ENCODE measurements around the gene CDYL2. TPM values are rescaled to one million over a fixed set of nuclear protein-coding genes. Genes with fewer than 3 reads are reported as not detected.
"Not testable (repeated sequence)": the region's sequence is repeated elsewhere in the genome, so short reads cannot be mapped to it uniquely, and the experiment has no call there.

Gene CDYL2
- polyA plus RNA-seq (ENCODE audit: insufficient read length in 3 of 3) = 1 to 10 TPM; 6.5 to 7.6 (median 6.7) TPM

- no peak for DNase-seq (ENCODE audit: low read depth in 3 of 3, low spot score in 2 of 3)
Observed at GRCh38 chr16:80804526-80805383, at the start of gene CDYL2. Gene CDYL2, minus strand, starts transcription at chr16:80804598. Its CDS starts 425 bp downstream, at chr16:80804173.

- DNase-seq (ENCODE audit: low read depth in 3 of 3, low spot score in 2 of 3) = no peak
Observed at GRCh38 chr16:80852261-80852872, 48.0 kb upstream of the CDYL2 start.

GRCh38 chr16:80851831-80852230, 47.4 kb upstream of the CDYL2 start:
- no peak for DNase-seq (ENCODE audit: low read depth in 3 of 3, low spot score in 2 of 3)

DNA sequence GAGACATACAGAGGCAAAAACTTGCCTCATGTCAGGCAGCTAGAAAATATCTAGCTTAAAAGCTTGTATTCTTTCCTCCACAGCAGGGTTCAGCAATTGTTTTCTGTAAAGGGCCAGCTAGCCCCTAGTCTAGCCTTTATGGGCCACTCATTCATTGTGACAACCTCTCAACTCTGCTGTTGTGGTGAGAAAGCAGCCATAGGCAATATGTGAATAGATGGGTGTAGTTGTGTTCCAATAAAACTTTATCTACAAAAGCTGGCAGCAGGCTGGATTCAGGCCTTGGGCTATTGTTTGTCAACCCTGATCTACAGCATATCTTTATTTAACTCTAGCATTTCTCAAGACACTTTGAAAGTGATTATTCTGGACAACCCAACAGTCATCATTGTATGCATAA, 46.4 kb upstream of the CDYL2 start:
- no peak for DNase-seq (ENCODE audit: low read depth in 3 of 3, low spot score in 2 of 3)

DNA sequence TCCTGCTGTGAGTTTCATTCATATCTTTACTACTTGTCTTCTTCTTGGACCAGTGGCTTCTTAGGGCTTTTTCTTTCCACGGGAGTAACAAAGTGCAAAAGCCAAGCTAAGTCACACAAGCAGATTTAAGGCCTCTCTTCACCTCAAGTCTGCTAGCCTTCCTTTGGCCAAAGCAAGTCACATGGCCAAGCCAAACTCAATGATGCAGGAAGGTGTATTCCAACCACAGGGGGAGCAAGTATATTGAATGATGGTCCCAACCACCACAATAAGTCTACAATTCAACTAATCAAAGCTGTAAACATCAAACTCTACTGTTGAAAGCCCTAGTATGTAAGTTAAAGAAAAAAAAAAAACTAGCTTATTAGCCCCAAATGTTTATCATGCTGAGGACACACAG, 44.5 kb upstream of the CDYL2 start:
- DNase-seq (ENCODE audit: low read depth in 3 of 3, low spot score in 2 of 3) = no peak

- no peak for DNase-seq (ENCODE audit: low read depth in 3 of 3, low spot score in 2 of 3)
Observed at GRCh38 chr16:80846680-80847079, 42.3 kb upstream of the CDYL2 start.

- DNase-seq (ENCODE audit: low read depth in 3 of 3, low spot score in 2 of 3) = no peak
Observed at GRCh38 chr16:80846275-80846674, 41.9 kb upstream of the CDYL2 start.

GRCh38 chr16:80844395-80844794, 40.0 kb upstream of the CDYL2 start:
- DNase-seq (ENCODE audit: low read depth in 3 of 3, low spot score in 2 of 3) = no peak

DNA sequence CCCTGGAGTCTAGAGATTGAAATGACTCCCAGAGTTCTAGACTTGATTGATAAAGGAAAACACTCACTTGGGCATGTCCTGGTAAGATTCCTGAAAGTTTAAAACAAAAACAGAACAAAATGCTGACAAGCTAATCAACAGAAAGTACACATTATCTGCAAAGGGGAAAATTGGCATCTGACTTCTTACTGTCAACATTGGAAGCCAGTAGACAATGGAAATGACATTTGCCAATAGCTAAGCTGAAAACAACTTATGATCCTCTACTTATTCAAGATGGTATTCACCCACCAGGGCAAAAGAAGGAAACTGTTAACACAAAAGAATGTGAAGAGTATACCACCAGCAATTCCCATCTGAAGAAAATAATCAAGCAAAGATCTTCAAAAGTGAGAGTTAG, 36.8 kb upstream of the CDYL2 start:
- no peak for DNase-seq (ENCODE audit: low read depth in 3 of 3, low spot score in 2 of 3)

DNA sequence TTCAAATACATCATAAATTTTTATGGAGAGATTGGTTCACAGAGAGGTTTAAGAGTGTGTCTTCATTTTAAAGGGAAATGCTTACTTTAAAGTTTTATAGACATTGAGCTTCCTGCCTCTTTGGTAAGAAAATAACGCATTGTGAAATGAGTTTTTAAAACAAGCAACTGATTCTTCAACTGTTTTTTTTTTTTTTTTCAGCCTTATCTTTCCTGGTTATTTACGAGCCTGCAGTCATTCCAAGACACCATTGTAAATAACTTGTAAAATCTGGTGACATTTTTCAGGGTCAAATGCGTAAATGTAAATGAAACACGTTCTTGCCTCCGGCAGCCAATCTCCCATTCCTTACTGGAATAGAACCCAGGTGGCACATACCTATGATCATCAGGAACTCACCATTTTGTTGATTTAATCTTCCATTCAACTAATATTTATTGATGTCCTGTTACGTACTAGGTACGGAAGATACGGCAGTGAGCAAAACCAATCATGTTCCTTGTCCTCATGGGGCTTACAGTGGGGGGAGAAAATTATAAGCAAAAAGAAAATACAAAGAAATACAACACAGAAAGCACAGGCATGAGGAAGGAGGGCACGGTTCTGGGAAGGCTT, 33.2 kb upstream of the CDYL2 start:
- DNase-seq (ENCODE audit: low read depth in 3 of 3, low spot score in 2 of 3) = no peak

DNA sequence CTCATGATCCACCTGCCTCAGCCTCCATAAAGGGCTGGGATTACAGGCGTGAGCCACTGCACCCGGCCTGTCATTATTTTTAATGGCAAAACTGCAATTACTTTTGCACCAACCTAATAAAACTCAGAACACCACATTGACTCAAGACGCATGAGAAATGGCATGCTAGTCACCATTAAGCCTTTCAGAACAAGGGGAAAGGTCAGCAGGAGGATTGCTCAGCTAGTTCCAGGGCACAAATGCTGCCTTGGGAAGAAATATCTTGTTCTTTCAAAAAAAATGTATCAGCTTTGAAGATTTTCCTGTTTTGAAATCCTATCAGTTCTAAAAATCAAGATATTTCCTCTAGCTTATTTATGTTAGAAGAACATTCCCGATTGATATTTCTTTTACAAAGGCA, 32.4 kb upstream of the CDYL2 start:
- DNase-seq (ENCODE audit: low read depth in 3 of 3, low spot score in 2 of 3) = no peak

DNA sequence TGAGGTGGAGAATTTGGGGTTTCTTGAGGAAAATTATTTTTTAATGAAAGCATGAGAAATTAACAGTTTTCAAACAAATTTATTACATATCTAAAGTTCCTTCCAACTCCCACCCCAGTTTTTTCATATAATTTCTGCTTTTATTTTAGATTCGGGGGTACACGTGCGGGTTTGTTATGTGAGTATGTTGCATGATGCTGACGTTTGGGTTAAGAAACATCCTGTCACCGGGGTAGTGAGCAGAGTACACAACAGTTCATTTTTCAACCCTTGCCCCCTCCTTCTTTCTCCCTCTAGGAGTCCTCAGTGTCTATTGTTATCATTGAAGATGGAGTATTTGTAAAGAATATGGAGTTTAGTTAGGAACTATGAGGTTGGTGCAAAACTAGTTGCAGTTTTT, 31.8 kb upstream of the CDYL2 start:
- no peak for DNase-seq (ENCODE audit: low read depth in 3 of 3, low spot score in 2 of 3)

DNA sequence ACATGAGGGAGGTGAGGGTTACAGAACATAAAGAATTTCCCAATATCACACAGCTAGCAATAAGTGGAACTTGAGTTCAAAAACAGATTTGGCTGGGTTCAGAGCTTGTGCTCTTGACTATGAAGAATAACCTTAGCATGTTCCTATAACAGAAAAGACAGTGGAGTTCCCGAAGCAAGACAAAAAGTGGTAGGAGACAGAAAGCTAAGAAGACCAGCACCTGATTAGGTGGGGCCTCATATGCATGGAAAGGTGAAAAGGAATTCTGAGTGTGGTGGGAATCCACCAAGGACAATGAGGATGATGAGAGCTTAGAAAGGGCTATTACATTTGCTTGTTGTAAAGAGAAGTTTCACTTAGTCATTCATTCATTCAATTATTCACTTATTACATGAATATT, 26.6 kb upstream of the CDYL2 start:
- DNase-seq (ENCODE audit: low read depth in 3 of 3, low spot score in 2 of 3) = no peak

DNA sequence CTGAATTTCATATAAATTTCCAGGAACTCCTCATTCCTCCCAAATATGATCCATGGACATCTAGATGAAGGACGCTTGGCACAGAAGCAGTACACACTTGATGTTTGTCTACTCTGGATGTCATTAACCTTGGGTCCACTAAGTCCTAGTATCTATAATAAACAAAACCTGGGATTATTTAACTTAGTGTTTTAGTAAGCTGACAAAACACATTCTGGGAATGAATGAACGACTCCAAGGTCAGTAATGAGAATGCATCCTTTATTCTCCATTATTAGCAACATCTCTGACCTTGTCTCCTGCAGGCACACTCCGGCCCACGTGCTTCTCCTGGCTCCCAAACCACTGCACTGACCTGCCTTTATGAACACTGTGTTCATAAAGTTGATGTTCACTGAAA, 24.1 kb upstream of the CDYL2 start:
- no peak for DNase-seq (ENCODE audit: low read depth in 3 of 3, low spot score in 2 of 3)

GRCh38 chr16:80827007-80827406, 22.6 kb upstream of the CDYL2 start:
- no peak for DNase-seq (ENCODE audit: low read depth in 3 of 3, low spot score in 2 of 3)

- no peak for DNase-seq (ENCODE audit: low read depth in 3 of 3, low spot score in 2 of 3)
Observed at GRCh38 chr16:80825365-80825758, 21.0 kb upstream of the CDYL2 start.

- DNase-seq (ENCODE audit: low read depth in 3 of 3, low spot score in 2 of 3) = no peak
Observed at GRCh38 chr16:80824623-80825364, 20.4 kb upstream of the CDYL2 start.

DNA sequence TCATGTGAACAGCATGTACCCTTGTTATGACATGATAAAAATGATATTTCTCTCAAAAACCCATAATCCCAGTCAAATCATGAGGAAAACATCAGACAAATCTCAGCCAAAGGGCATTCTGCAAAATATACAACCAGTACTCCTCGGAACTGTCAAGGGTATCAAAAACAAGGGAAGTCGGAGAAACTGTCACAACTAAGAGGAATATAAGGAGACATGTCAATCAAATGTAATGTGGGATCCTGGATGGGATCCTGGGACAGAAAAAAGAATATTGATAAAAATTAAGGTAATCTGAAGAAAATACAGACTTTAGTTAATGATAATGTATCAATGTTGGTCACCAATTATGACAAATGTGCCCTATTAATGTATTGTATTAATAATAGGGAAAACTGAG, 15.6 kb upstream of the CDYL2 start:
- DNase-seq (ENCODE audit: low read depth in 3 of 3, low spot score in 2 of 3) = no peak

GRCh38 chr16:80816356-80816755, 12.0 kb upstream of the CDYL2 start:
- DNase-seq (ENCODE audit: low read depth in 3 of 3, low spot score in 2 of 3) = no peak

GRCh38 chr16:80815278-80815677, 10.9 kb upstream of the CDYL2 start:
- not testable (repeated sequence) for DNase-seq (ENCODE audit: low read depth in 3 of 3, low spot score in 2 of 3)

GRCh38 chr16:80812593-80812992, 8.2 kb upstream of the CDYL2 start:
- DNase-seq (ENCODE audit: low read depth in 3 of 3, low spot score in 2 of 3) = no peak
